Lung (tissue), 12 donors: ENCODE results near the gene ZNHIT2. TPM values are rescaled to one million over a fixed set of nuclear protein-coding genes. Genes with fewer than 3 reads are reported as not detected.

Source experiments
- ATAC-seq: fragments of 200-7000 bp; cut with Tn5 transposase; one replicate; pipeline ENCODE4 v1.9.1; 2020; ENCODE audit warnings: moderate number of reproducible peaks; ENCODE audit not compliant: insufficient read depth, low FRiP score
- DNase-seq, 3 donors: peaks; one replicate each; pipeline ENCODE4 v3.0.0-alpha.2; 2013 to 2017
- H3K27ac ChIP-seq, 2 donors: one replicate each; pipeline ENCODE4 v1.5.1; 2013; ENCODE audit warnings: mild to moderate bottlenecking in 2 of 2, moderate library complexity in 2 of 2, control low read depth in 1 of 2, inconsistent platforms in 1 of 2, low read depth in 1 of 2, low read length in 1 of 2
- H3K27me3 ChIP-seq, 3 donors: one replicate each; pipeline ENCODE4 v1.5.1; 2013; ENCODE audit warnings: low read length in 2 of 3; ENCODE audit not compliant: control insufficient read depth in 3 of 3, insufficient read depth in 3 of 3
- H3K36me3 ChIP-seq, 4 donors: one replicate each; pipeline ENCODE4 v1.5.1; 2013; ENCODE audit warnings: low read length in 4 of 4, mild to moderate bottlenecking in 1 of 4, moderate library complexity in 1 of 4; ENCODE audit not compliant: control insufficient read depth in 4 of 4, insufficient read depth in 4 of 4
- H3K4me1 ChIP-seq, 5 donors: one replicate each; pipeline ENCODE4 v1.5.1; 2013; ENCODE audit warnings: low read length in 5 of 5, mild to moderate bottlenecking in 2 of 5, moderate library complexity in 1 of 5; ENCODE audit not compliant: control insufficient read depth in 5 of 5, insufficient read depth in 5 of 5
- H3K4me3 ChIP-seq: one replicate; pipeline ENCODE4 v1.5.1; 2013; ENCODE audit warnings: mild to moderate bottlenecking, control low read depth, moderate library complexity
- H3K9ac ChIP-seq, 2 donors: one replicate each; pipeline ENCODE4 v1.5.1; 2013; ENCODE audit warnings: low read length in 2 of 2, control low read depth in 1 of 2; ENCODE audit not compliant: insufficient read depth in 1 of 2
- H3K9me3 ChIP-seq, 4 donors: one replicate each; pipeline ENCODE4 v1.5.1; 2013; ENCODE audit warnings: low read length in 3 of 4, mild to moderate bottlenecking in 1 of 4, moderate library complexity in 1 of 4; ENCODE audit not compliant: control insufficient read depth in 4 of 4, insufficient read depth in 3 of 4
- CTCF ChIP-seq: IDR thresholded peaks from 2 replicates; pipeline ENCODE4 v1.5.1; 2012; ENCODE audit warnings: mild to moderate bottlenecking; ENCODE audit errors: control extremely low read depth, extremely low read depth
- WGBS, 2 donors: extraction: QIAGEN DNeasy Blood & Tissue Kit; methylation state at CpG; one replicate each; pipeline ENCODE4 v1.1.7; 2013; 5-methylcytosine and 5-hydroxymethylcytosine counted together
- polyA plus RNA-seq, 2 donors: library from polyadenylated mRNA; stranded (reverse); fragments of 200-250 nt; gene quantifications; one replicate each; pipeline ENCODE4 v1.2.1, GENCODE V29; 2013
- total RNA-seq, 2 donors: library from RNA; depleted of rRNA in 1 of 2; stranded (reverse); fragments of >200 nt in 1 of 2; gene quantifications; one replicate each; pipeline ENCODE4 v1.2.1, GENCODE V29; 2014 to 2021
- donor health status: control.
- donor health status: control.
- donor health status: Bipolar disorder and iron deficiency.
- donor health status: healthy.
- donor health status: DM: yes; HTN: yes; CAD: no.

ZNHIT2 gene
- total and polyA plus RNA-seq, 4 donors = 6.3 to 23.7 (median 19.5) TPM

- peaks cover 13 to 32% (median 20%) of the 10 kb centered on the region in 4 donors for H3K36me3 ChIP-seq
- WGBS, 2 donors = 21 to 26% methylated on average over 62 to 68 of the region's 68 CpGs
- peak overlapping the region in 1 of 2 donors; percentile 5 for H3K9ac ChIP-seq
- peak; percentile 5 for ATAC-seq
- peak overlapping the region; percentile 85 to 94 for H3K27ac ChIP-seq
- H3K9me3 ChIP-seq = no peaks in the 10 kb centered on the region
- peak overlapping the region; percentile 72 for H3K4me3 ChIP-seq
- TF ChIP-seq CTCF = no peak
- H3K27me3 ChIP-seq = peaks cover 0 to 3% (median 0%) of the 10 kb centered on the region in 3 donors
- no peak for DNase-seq
- peaks cover 7 to 41% (median 11%) of the 10 kb centered on the region in 5 donors for H3K4me1 ChIP-seq
Measured at GRCh38 chr11:65116370-65117205, 913 bp downstream of the ZNHIT2 start.

GRCh38 chr11:65115361-65116082 is 2.0 kb downstream of the ZNHIT2 start:
- Histone ChIP-seq H3K4me3 (no peak overlapping the region), H3K9me3 (no peaks in the 10 kb centered on the region), H3K9ac (no peak overlapping the region), H3K27ac (no peak overlapping the region), H3K27me3 (peaks cover 0 to 3% (median 0%) of the 10 kb centered on the region in 3 donors), H3K36me3 (peaks cover 8 to 23% (median 14%) of the 10 kb centered on the region in 4 donors), H3K4me1 (peaks cover 3 to 34% (median 9%) of the 10 kb centered on the region in 5 donors)
- DNase-seq = no peak
- ATAC-seq = no peak
- WGBS, 2 donors = 94 to 95% methylated on average over 21 of the region's 21 CpGs
- no peak for TF ChIP-seq CTCF

GRCh38 chr11:65114538-65115171 is 2.8 kb downstream of the ZNHIT2 start:
- Histone ChIP-seq H3K27ac (no peak overlapping the region), H3K4me1 (peaks cover 3 to 37% (median 9%) of the 10 kb centered on the region in 5 donors), H3K27me3 (peaks cover 0 to 3% (median 0%) of the 10 kb centered on the region in 3 donors), H3K9me3 (no peaks in the 10 kb centered on the region), H3K9ac (no peak overlapping the region), H3K36me3 (peaks cover 3 to 15% (median 10%) of the 10 kb centered on the region in 4 donors), H3K4me3 (no peak overlapping the region)
- no peak for ATAC-seq
- DNase-seq = no peak
- WGBS, 2 donors = 93% methylated on average over 11 of the region's 11 CpGs
- no peak for TF ChIP-seq CTCF
